Ovary (tissue), 9 donors: Measurements from ENCODE around the gene WNT9A. TPM values are rescaled to one million over a fixed set of nuclear protein-coding genes. Genes with fewer than 3 reads are reported as not detected.
"Not testable (repeated sequence)": the region's sequence is repeated elsewhere in the genome, so short reads cannot be mapped to it uniquely, and the experiment has no call there.

Source experiments
- DNase-seq, 5 donors: peaks; one replicate each; pipeline ENCODE4 v3.0.0-alpha.2; 2019 to 2020
- H3K27ac ChIP-seq, 2 donors: fragments of 200-600 bp; one replicate each; pipeline versions ENCODE4 v1.5.1 to v1.8.0; 2019 to 2022
- H3K27me3 ChIP-seq: fragments of 200-600 bp; one replicate; pipeline ENCODE4 v1.8.0; 2022
- H3K36me3 ChIP-seq: fragments of 200-600 bp; sonication (generic); one replicate; pipeline ENCODE4 v1.5.1; 2019
- H3K4me1 ChIP-seq: one replicate; pipeline ENCODE4 v1.8.1; 2013; ENCODE audit warnings: mild to moderate bottlenecking, moderate library complexity; ENCODE audit not compliant: insufficient read depth
- H3K4me3 ChIP-seq: fragments of 200-600 bp; sonication (generic); one replicate; pipeline ENCODE4 v1.5.1; 2017
- H3K9me3 ChIP-seq, 2 donors: fragments of 200-600 bp in 1 of 2; sonication (generic) in 1 of 2; one replicate each; pipeline versions ENCODE4 v1.5.1 to v1.8.1; 2013 to 2019; ENCODE audit warnings: mild to moderate bottlenecking in 1 of 2, moderate library complexity in 1 of 2
- CTCF ChIP-seq, 3 donors: fragments of 450-650 bp in 2 of 3; fragments of 200-600 bp in 1 of 3; IDR thresholded peaks; one replicate each; pipeline versions ENCODE4 v1.5.1 to v1.8.0; 2016 to 2022; ENCODE audit warnings: antibody characterized with exemption in 3 of 3, mild to moderate bottlenecking in 1 of 3
- EP300 ChIP-seq: sonication (generic); formaldehyde crosslinking; IDR thresholded peaks from one replicate; pipeline ENCODE4 v1.6.1; 2017; ENCODE audit warnings: antibody characterized with exemption
- POLR2A ChIP-seq: fragments of 450-650 bp; IDR thresholded peaks from one replicate; pipeline ENCODE4 v1.6.1; 2017; ENCODE audit warnings: antibody characterized with exemption, mild to moderate bottlenecking, moderate library complexity
- WGBS, 3 donors: extraction: QIAGEN DNeasy Blood & Tissue Kit in 1 of 3; methylation state at CpG; one replicate each; pipeline versions ENCODE4 v1.1.5 to v1.1.7; 2013 to 2017; 5-methylcytosine and 5-hydroxymethylcytosine counted together
- intact Hi-C, 4 donors: fragments of 100-400 bp; cut with DNase I; formaldehyde crosslinking; loops; one replicate each; pipeline versions ENCODE4 v1.11.0 to v1.15.1; 2022 to 2023
- polyA plus RNA-seq, 2 donors: library from polyadenylated mRNA; stranded (reverse); fragments of 200-250 nt in 1 of 2; fragments of 350-450 nt in 1 of 2; fragmentation: Illumina TruSeq in 1 of 2; extraction: RNeasy Lipid Tissue Mini Kit (QIAGEN cat#74804) in 1 of 2; gene quantifications; one replicate each; pipeline ENCODE4 v1.2.3, GENCODE V29; 2013 to 2014
- total RNA-seq, 7 donors: library from RNA; depleted of rRNA in 2 of 7; stranded (reverse); fragments of >200 nt in 2 of 7; fragmentation: NEBNext Ultra II Directional in 3 of 7; extraction: Animal tissue kit (Norgen Biotek cat#: 25700) in 3 of 7; gene quantifications; one replicate each; pipeline versions ENCODE4 v1.1.0 to v1.2.4, GENCODE V29; 2016 to 2023
- donor health status: DM: no; HTN: no; CAD: no; lungs with moderate emphysema.
- donor health status: DM: no; HTN: no; CAD: no.
- donor health status: Bipolar disorder and iron deficiency.
- donor health status: DM: yes; HTN: yes; CAD: no.
- donor health status: DM: no; HTN: no; CAD: no.
- donor health status: DM: yes; HTN: yes; CAD: no.

WNT9A gene
- total and polyA plus RNA-seq, 9 donors, result 1.1 to 15.9 (median 9.8) TPM

- DNase-seq, result peak in 3 of 5 donors; percentile 6 to 29 (median 15)
Measured at GRCh38 chr1:227883641-227884301, 64.0 kb downstream of the WNT9A start.

GRCh38 chr1:227883073-227883520 is 64.6 kb downstream of the WNT9A start:
- Histone ChIP-seq H3K4me1 (peaks cover 9% of the 10 kb centered on the region), H3K27ac (no peak overlapping the region), H3K4me3 (no peak overlapping the region), H3K36me3 (no peaks in the 10 kb centered on the region), H3K9me3 (no peaks in the 10 kb centered on the region), H3K27me3 (no peaks in the 10 kb centered on the region)
- 80 to 94% (median 92%) methylated on average over 9 of the region's 9 CpGs for WGBS, 3 donors
- intact Hi-C loops, result no loop called here
- TF ChIP-seq CTCF (IDR thresholded peaks at IDR 0.05), result no peak
- TF ChIP-seq POLR2A, result no peak
- TF ChIP-seq EP300, result no peak
- peak in 3 of 5 donors; percentile 7 to 26 (median 9) for DNase-seq

More at GRCh38 chr1:227883641-227884301, 64.0 kb downstream of the WNT9A start:
- Histone ChIP-seq H3K27ac (no peak overlapping the region), H3K27me3 (no peaks in the 10 kb centered on the region), H3K4me3 (no peak overlapping the region), H3K36me3 (no peaks in the 10 kb centered on the region), H3K9me3 (no peaks in the 10 kb centered on the region), H3K4me1 (peaks cover 9% of the 10 kb centered on the region)
- TF ChIP-seq POLR2A (no peak), EP300 (no peak), CTCF (IDR thresholded peaks at IDR 0.05) (no peak)
- WGBS, 3 donors, result 94 to 98% (median 96%) methylated on average over 15 of the region's 15 CpGs
- intact Hi-C loops, result no loop called here

- DNase-seq, result no peak
- intact Hi-C loops, result no loop called here
- peaks cover 1% of the 10 kb centered on the region for H3K4me1 ChIP-seq
- WGBS, 3 donors, result 47 to 68% (median 59%) methylated on average over 4 of the region's 4 CpGs
- no peak for TF ChIP-seq CTCF (IDR thresholded peaks at IDR 0.05)
- no peak for TF ChIP-seq POLR2A
- no peak for TF ChIP-seq EP300
- H3K27ac ChIP-seq, result no peak overlapping the region
- no peaks in the 10 kb centered on the region for H3K9me3 ChIP-seq
- no peak overlapping the region for H3K4me3 ChIP-seq
- H3K36me3 ChIP-seq, result no peaks in the 10 kb centered on the region
- no peaks in the 10 kb centered on the region for H3K27me3 ChIP-seq
Measured at GRCh38 chr1:227880342-227880924, 67.3 kb downstream of the WNT9A start.

GRCh38 chr1:227877810-227878209 is 69.9 kb downstream of the WNT9A start:
- H3K9me3 ChIP-seq, H3K36me3 ChIP-seq, intact Hi-C loops, H3K27me3 ChIP-seq, H3K4me1 ChIP-seq, H3K27ac ChIP-seq, DNase-seq, H3K4me3 ChIP-seq: not testable (repeated sequence)
- 84 to 95% (median 88%) methylated on average over 3 of the region's 3 CpGs for WGBS, 3 donors

GRCh38 chr1:227871892-227872291 is 75.8 kb downstream of the WNT9A start:
- H3K4me1 ChIP-seq, DNase-seq, H3K27ac ChIP-seq, intact Hi-C loops, H3K27me3 ChIP-seq, H3K36me3 ChIP-seq, H3K9me3 ChIP-seq, H3K4me3 ChIP-seq: not testable (repeated sequence)
- WGBS, 3 donors, result 77 to 80% (median 79%) methylated on average over 5 of the region's 5 CpGs
